PFSK-1 (cell line): Measurements from ENCODE around the gene SFMBT2.

Source experiments
- FOXP2 ChIP-seq: optimal IDR thresholded peaks from 2 replicates; pipeline ENCODE3; 2011; ENCODE audit warnings: borderline replicate concordance, control low read depth, inconsistent platforms; ENCODE audit not compliant: insufficient read depth; ENCODE audit errors: extremely low read length, extremely low read depth
- POLR2AphosphoS5 ChIP-seq: IDR thresholded peaks from 2 replicates; pipeline ENCODE4 v1.6.1; 2012; ENCODE audit warnings: low read depth, mild to moderate bottlenecking, control low read depth, low read length, moderate library complexity
- SIN3A ChIP-seq: IDR thresholded peaks from 2 replicates; pipeline ENCODE4 v1.6.1; 2012; ENCODE audit warnings: mild to moderate bottlenecking, low read length, moderate library complexity, borderline replicate concordance; ENCODE audit not compliant: insufficient read depth
- TAF1 ChIP-seq: IDR thresholded peaks from 2 replicates; pipeline ENCODE4 v1.6.1; 2012; ENCODE audit warnings: low read length, control low read depth, borderline replicate concordance; ENCODE audit not compliant: insufficient read depth
- TF ChIP-seq, protein P1 (sequence below), 2 experiments: IDR thresholded peaks; 2 replicates each; pipeline versions ENCODE4 v1.6.1 to v1.8.0; 2011 to 2012; ENCODE audit warnings: low read depth in 2 of 2, low read length in 2 of 2, control low read depth in 1 of 2, inconsistent platforms in 1 of 2, mild to moderate bottlenecking in 1 of 2, moderate library complexity in 1 of 2; ENCODE audit not compliant: insufficient read depth in 1 of 2

The SFMBT2 gene

DNA sequence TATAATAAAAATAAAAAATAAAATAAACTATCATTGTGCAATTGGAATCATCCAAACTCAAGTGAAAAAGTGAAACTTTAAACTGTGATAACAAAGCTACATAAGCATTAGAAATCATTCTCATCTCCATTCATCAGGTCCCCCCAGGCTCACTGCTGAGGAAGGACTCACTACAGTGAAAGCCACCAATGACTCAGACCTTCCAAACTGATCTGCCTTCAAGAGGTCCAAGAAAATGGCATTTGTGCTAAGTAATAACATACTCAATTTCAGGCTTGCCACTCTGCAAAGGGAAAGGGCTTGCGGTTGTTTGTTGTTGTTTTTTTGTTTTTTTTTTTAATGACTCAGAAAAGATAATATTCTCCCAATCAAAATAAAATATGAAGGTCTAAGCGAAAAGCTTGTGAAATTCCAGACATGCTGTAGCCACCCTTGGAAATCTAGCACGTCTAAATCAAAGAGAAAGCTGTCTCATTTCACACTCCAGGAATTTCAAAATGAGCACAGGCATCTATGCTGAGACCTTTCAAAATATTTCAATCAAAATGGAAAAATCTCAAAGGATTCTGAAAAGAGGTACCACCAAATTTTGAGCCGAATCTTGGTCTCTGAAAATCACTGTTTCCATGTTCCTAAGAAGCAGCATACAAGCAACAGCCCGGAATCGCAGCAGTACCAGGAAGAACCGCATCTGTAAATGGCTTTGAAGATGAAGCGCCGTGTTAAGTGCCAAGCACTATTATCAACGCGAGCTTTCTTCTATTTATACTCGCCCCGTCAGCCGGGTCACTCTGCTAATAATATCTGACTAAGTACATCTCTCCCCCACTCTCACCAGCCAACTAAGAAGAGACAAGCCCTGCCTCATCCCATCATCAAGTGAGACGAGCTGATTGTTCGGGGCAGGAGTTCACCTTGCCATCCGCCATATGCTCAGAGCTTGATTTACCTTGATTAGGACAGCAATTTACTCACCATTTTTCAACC, 13.5 kb downstream of the SFMBT2 start:
- TF ChIP-seq, protein P1, sequence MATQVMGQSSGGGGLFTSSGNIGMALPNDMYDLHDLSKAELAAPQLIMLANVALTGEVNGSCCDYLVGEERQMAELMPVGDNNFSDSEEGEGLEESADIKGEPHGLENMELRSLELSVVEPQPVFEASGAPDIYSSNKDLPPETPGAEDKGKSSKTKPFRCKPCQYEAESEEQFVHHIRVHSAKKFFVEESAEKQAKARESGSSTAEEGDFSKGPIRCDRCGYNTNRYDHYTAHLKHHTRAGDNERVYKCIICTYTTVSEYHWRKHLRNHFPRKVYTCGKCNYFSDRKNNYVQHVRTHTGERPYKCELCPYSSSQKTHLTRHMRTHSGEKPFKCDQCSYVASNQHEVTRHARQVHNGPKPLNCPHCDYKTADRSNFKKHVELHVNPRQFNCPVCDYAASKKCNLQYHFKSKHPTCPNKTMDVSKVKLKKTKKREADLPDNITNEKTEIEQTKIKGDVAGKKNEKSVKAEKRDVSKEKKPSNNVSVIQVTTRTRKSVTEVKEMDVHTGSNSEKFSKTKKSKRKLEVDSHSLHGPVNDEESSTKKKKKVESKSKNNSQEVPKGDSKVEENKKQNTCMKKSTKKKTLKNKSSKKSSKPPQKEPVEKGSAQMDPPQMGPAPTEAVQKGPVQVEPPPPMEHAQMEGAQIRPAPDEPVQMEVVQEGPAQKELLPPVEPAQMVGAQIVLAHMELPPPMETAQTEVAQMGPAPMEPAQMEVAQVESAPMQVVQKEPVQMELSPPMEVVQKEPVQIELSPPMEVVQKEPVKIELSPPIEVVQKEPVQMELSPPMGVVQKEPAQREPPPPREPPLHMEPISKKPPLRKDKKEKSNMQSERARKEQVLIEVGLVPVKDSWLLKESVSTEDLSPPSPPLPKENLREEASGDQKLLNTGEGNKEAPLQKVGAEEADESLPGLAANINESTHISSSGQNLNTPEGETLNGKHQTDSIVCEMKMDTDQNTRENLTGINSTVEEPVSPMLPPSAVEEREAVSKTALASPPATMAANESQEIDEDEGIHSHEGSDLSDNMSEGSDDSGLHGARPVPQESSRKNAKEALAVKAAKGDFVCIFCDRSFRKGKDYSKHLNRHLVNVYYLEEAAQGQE (IDR thresholded peaks at IDR 0.05; ENCODE audit: insufficient read depth in 1 of 2, low read depth in 2 of 2, low read length in 2 of 2): no peak
- no peak for TF ChIP-seq POLR2AphosphoS5
- no peak for TF ChIP-seq TAF1
- TF ChIP-seq SIN3A: no peak
- no peak for TF ChIP-seq FOXP2

DNA sequence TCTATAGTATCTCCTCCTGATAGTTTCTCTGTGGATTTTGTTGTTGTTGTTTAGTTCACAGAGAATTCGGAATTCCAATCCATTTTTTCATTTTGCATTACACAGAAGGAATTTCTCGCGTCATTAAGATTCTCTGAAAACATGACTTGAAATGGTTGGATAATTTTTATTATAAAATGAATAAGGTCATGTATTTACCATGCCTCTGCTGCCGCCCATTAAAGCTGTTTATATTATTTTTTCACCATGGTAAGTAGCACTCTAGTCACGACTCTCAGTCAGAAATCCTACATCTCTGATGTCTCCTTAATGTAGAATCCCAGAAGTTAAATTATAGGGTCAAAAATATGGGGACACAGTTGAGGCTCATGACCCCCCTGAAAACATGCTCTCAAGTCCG, 19.1 kb downstream of the SFMBT2 start:
- TF ChIP-seq, protein P1 (IDR thresholded peaks at IDR 0.05; ENCODE audit: insufficient read depth in 1 of 2, low read depth in 2 of 2, low read length in 2 of 2): no peak
- TF ChIP-seq TAF1 (no peak), FOXP2 (no peak), SIN3A (no peak), POLR2AphosphoS5 (no peak)

DNA sequence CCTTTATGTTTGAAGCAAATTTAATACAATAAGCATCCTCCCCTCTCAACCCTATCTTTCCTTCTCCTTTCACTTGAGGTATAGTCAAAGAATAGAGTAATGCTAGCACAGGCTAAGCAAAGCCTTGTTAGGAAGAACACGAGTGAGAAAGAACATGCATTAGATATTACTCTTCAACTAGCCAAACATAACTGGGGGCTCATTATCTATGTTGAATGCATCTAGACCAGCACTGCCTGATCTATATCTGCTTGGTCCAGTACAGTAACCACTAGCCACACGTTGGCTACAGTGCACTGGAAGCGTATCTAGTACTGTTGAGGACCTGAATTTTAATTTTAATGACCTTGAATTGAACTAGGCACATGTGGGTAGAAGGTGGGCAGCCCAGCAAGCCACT, 21.0 kb downstream of the SFMBT2 start:
- no peak for TF ChIP-seq FOXP2
- TF ChIP-seq TAF1: no peak
- TF ChIP-seq, protein P1 (IDR thresholded peaks at IDR 0.05; ENCODE audit: insufficient read depth in 1 of 2, low read depth in 2 of 2, low read length in 2 of 2): no peak

DNA sequence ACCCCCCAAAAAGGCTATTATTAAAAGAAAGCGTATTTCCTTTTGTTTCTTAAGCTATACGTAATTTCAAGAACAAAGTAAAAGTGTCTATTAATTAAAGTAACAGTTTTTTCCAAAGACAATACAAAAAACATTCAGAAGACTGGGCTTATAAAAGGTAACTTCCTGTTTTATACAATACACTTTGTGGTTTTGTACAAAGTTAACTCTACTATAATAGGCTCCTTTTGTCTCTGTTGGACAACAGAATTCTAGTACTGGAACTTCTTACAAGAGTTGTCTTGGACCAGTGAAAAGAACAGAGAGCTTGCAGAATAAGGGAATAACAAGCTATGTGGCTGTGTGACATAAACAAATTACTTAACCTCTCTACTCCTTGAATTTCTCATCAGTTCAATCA, 21.5 kb downstream of the SFMBT2 start:
- TF ChIP-seq, protein P1 (IDR thresholded peaks at IDR 0.05; ENCODE audit: insufficient read depth in 1 of 2, low read depth in 2 of 2, low read length in 2 of 2): no peak
- TF ChIP-seq POLR2AphosphoS5 (no peak), TAF1 (no peak), SIN3A (no peak), FOXP2 (no peak)
